Activated B cell treated with CpG ODN at 0.5 μM for 24 hours (primary cell): ENCODE measurements around the gene KIAA0930. TPM values are rescaled to one million over a fixed set of nuclear protein-coding genes. Genes with fewer than 3 reads are reported as not detected.

Experiments used
- ATAC-seq: fragments of 200-7000 bp; cut with Tn5 transposase; one replicate; pipeline ENCODE4 v1.10.0; 2021; ENCODE audit warnings: low read depth, mild to moderate bottlenecking, moderate library complexity
- CTCF ChIA-PET: fragments of 350-600 bp; sonication (Branson Sonifier 250); formaldehyde crosslinking; loops from one replicate; lab custom pipeline; 2021; ENCODE audit warnings: antibody characterized with exemption; lab: Charles Lee
- POLR2A ChIA-PET: fragments of 350-600 bp; sonication (Branson Sonifier 250); formaldehyde crosslinking; loops from one replicate; lab custom pipeline; 2021; ENCODE audit warnings: antibody characterized with exemption; lab: Charles Lee
- DNase-seq: peaks from one replicate; pipeline ENCODE4 v3.0.0; 2022
- H3K27ac Mint-ChIP-seq: one replicate; pipeline ENCODE4 v1.8.0; 2020; ENCODE audit warnings: mixed read lengths
- H3K27me3 Mint-ChIP-seq: one replicate; pipeline ENCODE4 v1.8.0; 2021; ENCODE audit warnings: mixed read lengths
- H3K36me3 Mint-ChIP-seq: one replicate; pipeline ENCODE4 v1.8.0; 2021; ENCODE audit warnings: low read depth, mixed read lengths
- H3K4me1 Mint-ChIP-seq: one replicate; pipeline ENCODE4 v1.8.0; 2021; ENCODE audit warnings: mixed read lengths
- H3K4me3 Mint-ChIP-seq: one replicate; pipeline ENCODE4 v1.8.0; 2020; ENCODE audit warnings: mild to moderate bottlenecking, mixed read lengths
- H3K9me3 Mint-ChIP-seq: one replicate; pipeline ENCODE4 v1.8.0; 2020; ENCODE audit warnings: mixed read lengths
- intact Hi-C: fragments of 100-400 bp; cut with micrococcal nuclease; formaldehyde crosslinking; loops from one replicate; pipeline ENCODE4 v1.15.1; 2024
- total RNA-seq: library from RNA; stranded (reverse); gene quantifications from 2 replicates; pipeline ENCODE4 v1.2.3, GENCODE V29; 2022
- TF ChIP-seq, protein P1 (sequence below): fragments of 200-600 bp; IDR thresholded peaks from one replicate; pipeline ENCODE4 v1.8.0; 2022; ENCODE audit warnings: antibody characterized with exemption, mild to moderate bottlenecking

Gene KIAA0930
- total RNA-seq, 1 donor from 2014 or later, result 42.2 TPM

- CTCF ChIA-PET, result interaction anchor here (1.0 kb wide), 1 partner anchor 11 kb away, joined by 3 read pairs; no protein-coding TSS in a partner anchor
- Mint-ChIP-seq H3K36me3 (no peaks in the 10 kb centered on the region), H3K27ac (peak overlapping the region; percentile 16)
Observed at GRCh38 chr22:45221201-45221600, 19.5 kb downstream of the KIAA0930 start.

DNA sequence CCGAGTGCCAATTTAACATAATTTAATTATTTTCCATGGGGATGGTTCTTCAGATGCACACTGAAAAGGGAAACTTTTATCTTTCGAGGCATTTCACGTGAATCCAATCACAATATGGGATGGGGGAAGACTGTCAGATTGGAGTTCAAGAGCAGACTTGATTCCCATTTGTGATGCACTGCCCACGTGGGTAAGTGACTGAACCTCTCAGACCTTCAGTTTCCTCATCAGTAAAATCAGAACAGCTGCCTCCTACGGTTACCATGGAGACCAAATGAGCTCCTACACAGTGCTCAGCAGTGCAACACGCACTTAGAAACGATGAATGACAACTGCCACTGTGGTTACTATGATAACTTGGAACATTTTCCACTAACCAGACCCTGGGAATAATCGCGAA is 21.7 kb downstream of the KIAA0930 start:
- CTCF ChIA-PET, result no interaction called here
- TF ChIP-seq, protein P1, sequence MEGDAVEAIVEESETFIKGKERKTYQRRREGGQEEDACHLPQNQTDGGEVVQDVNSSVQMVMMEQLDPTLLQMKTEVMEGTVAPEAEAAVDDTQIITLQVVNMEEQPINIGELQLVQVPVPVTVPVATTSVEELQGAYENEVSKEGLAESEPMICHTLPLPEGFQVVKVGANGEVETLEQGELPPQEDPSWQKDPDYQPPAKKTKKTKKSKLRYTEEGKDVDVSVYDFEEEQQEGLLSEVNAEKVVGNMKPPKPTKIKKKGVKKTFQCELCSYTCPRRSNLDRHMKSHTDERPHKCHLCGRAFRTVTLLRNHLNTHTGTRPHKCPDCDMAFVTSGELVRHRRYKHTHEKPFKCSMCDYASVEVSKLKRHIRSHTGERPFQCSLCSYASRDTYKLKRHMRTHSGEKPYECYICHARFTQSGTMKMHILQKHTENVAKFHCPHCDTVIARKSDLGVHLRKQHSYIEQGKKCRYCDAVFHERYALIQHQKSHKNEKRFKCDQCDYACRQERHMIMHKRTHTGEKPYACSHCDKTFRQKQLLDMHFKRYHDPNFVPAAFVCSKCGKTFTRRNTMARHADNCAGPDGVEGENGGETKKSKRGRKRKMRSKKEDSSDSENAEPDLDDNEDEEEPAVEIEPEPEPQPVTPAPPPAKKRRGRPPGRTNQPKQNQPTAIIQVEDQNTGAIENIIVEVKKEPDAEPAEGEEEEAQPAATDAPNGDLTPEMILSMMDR, result no peak
- H3K4me3 Mint-ChIP-seq, result no peak overlapping the region
- DNase-seq, result no peak
- intact Hi-C loops, result loop anchor here (1.0 to 5.0 kb wide), 3 partner anchors 16 to 57 kb away; partner anchors contain the start of gene NUP50
- H3K27me3 Mint-ChIP-seq, result no peaks in the 10 kb centered on the region
- peaks cover 60% of the 10 kb centered on the region for H3K4me1 Mint-ChIP-seq
- H3K36me3 Mint-ChIP-seq, result no peaks in the 10 kb centered on the region
- peak; percentile 96 for ATAC-seq
- peak overlapping the region; percentile 46 for H3K27ac Mint-ChIP-seq
- H3K9me3 Mint-ChIP-seq, result no peaks in the 10 kb centered on the region
- POLR2A ChIA-PET, result interaction anchor here (0.6 to 2.1 kb wide), 2 partner anchors 28 to 55 kb away, joined by 5 to 9 read pairs; partner anchors contain the start of gene NUP50

More at GRCh38 chr22:45221201-45221600, 19.5 kb downstream of the KIAA0930 start:
- H3K4me3 Mint-ChIP-seq, result no peak overlapping the region
- POLR2A ChIA-PET, result no interaction called here
- DNase-seq, result no peak
- H3K4me1 Mint-ChIP-seq, result peaks cover 53% of the 10 kb centered on the region
- no peaks in the 10 kb centered on the region for H3K27me3 Mint-ChIP-seq
- TF ChIP-seq, protein P1, result no peak
- intact Hi-C loops, result no loop called here
- H3K9me3 Mint-ChIP-seq, result no peaks in the 10 kb centered on the region
- no peak for ATAC-seq

DNA sequence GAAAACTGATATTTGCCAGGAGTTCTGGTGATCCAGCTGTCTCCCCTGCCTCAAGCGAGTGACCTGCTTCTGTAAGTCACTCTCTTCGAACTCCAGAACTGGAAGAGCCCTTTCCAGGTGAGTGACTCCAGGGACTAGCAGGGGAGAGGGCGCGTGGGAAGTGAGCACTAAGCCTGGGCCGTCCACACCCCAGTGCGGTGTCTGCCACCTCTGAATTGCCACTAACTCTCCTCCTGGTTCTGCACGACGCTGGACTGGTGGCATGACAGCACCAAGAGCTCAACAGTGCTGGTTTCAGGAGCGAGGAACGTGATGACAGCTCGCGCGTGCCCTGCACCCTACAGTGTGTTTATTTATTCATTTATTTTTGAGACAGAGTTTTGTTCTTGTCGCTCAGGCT is 22.9 kb downstream of the KIAA0930 start:
- Mint-ChIP-seq H3K9me3 (no peaks in the 10 kb centered on the region), H3K27ac (no peak overlapping the region), H3K4me1 (peaks cover 61% of the 10 kb centered on the region), H3K36me3 (no peaks in the 10 kb centered on the region), H3K4me3 (no peak overlapping the region), H3K27me3 (no peaks in the 10 kb centered on the region)
- DNase-seq, result no peak
- POLR2A ChIA-PET, result no interaction called here
- CTCF ChIA-PET, result no interaction called here
- TF ChIP-seq, protein P1, result no peak
- ATAC-seq, result no peak
- intact Hi-C loops, result loop anchor here (2.0 to 5.0 kb wide), 2 partner anchors 17 to 56 kb away; partner anchors contain the start of gene NUP50

DNA sequence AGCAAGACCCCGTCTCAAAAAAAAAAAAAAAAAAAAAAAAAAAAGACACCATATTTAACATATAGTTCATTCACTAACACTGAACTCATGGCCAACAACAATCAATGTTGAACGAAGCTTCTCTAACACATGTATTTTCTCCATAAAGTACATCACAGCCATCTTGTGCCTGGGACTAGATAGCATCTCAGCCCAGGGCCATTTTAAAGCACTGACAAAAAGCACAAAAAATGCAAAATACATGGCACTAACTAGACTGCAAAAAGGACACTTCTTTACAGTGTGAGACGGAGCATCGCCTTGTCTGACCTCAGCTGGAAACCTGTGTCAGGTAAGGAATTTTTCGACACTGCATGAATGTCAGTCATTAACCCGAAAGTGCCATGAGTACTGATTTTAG is 23.3 kb downstream of the KIAA0930 start:
- no peak overlapping the region for H3K27ac Mint-ChIP-seq

More for the DNA sequence above, 23.3 kb downstream of the KIAA0930 start:
- intact Hi-C loops, result loop anchor here (5.0 kb wide), 1 partner anchor 55 kb away; the partner anchor contains the start of gene NUP50
- Mint-ChIP-seq H3K36me3 (no peaks in the 10 kb centered on the region), H3K4me1 (peaks cover 59% of the 10 kb centered on the region), H3K27me3 (no peaks in the 10 kb centered on the region), H3K4me3 (no peak overlapping the region), H3K9me3 (no peaks in the 10 kb centered on the region)
- TF ChIP-seq, protein P1, result no peak
- no peak for ATAC-seq
- ChIA-PET POLR2A (no interaction called here), CTCF (no interaction called here)
- DNase-seq, result no peak
